Measurements from ENCODE around the gene ADCK1. TPM values are rescaled to one million over a fixed set of nuclear protein-coding genes. Genes with fewer than 3 reads are reported as not detected.

Gene ADCK1
- total RNA-seq, 4 donors from 2014 or later, result 5.4 to 7.1 (median 5.6) TPM; not detected in 1

GRCh38 chr14:77856941-77857340 lies 57.0 kb downstream of the ADCK1 start:
- intact Hi-C loops (cut with DNase I; ENCODE audit: low total_unique reads), result no loop called here
- Histone ChIP-seq H3K27ac (no peak overlapping the region), H3K4me1 (no peaks in the 10 kb centered on the region), H3K4me3 (no peak overlapping the region), H3K27me3 (no peaks in the 10 kb centered on the region), H3K9me3 (no peaks in the 10 kb centered on the region), H3K36me3 (no peaks in the 10 kb centered on the region)
- TF ChIP-seq CTCF (IDR thresholded peaks at IDR 0.05) (no peak), POLR2A (IDR thresholded peaks at IDR 0.05) (no peak)
- no peak for DNase-seq

GRCh38 chr14:77859934-77860570 lies 60.1 kb downstream of the ADCK1 start:
- Histone ChIP-seq H3K27ac (no peak overlapping the region), H3K27me3 (no peaks in the 10 kb centered on the region), H3K4me3 (no peak overlapping the region), H3K4me1 (no peaks in the 10 kb centered on the region), H3K36me3 (no peaks in the 10 kb centered on the region), H3K9me3 (no peaks in the 10 kb centered on the region)
- TF ChIP-seq POLR2A (IDR thresholded peaks at IDR 0.05), result no peak
- DNase-seq, result no peak
- intact Hi-C loops (cut with DNase I; ENCODE audit: low total_unique reads), result no loop called here

GRCh38 chr14:77861201-77861600 lies 61.3 kb downstream of the ADCK1 start:
- Histone ChIP-seq H3K27ac (no peak overlapping the region), H3K4me1 (no peaks in the 10 kb centered on the region), H3K9me3 (peaks cover 0 to 5% of the 10 kb centered on the region in 2 donors), H3K4me3 (no peak overlapping the region), H3K27me3 (no peaks in the 10 kb centered on the region), H3K36me3 (no peaks in the 10 kb centered on the region)
- TF ChIP-seq POLR2A (IDR thresholded peaks at IDR 0.05) (no peak), CTCF (IDR thresholded peaks at IDR 0.05) (no peak)
- DNase-seq, result no peak
- intact Hi-C loops (cut with DNase I; ENCODE audit: low total_unique reads), result no loop called here

GRCh38 chr14:77862154-77862786 lies 62.4 kb downstream of the ADCK1 start:
- TF ChIP-seq POLR2A (IDR thresholded peaks at IDR 0.05) (no peak), CTCF (IDR thresholded peaks at IDR 0.05) (peak; percentile 62 to 84 (median 67))
- H3K4me1 ChIP-seq, result no peaks in the 10 kb centered on the region
- peaks cover 0 to 5% of the 10 kb centered on the region in 2 donors for H3K9me3 ChIP-seq
- peak; percentile 46 to 56 for DNase-seq
- H3K27me3 ChIP-seq, result no peaks in the 10 kb centered on the region
- intact Hi-C loops (cut with DNase I; ENCODE audit: low total_unique reads), result no loop called here
- no peak overlapping the region for H3K4me3 ChIP-seq
- H3K27ac ChIP-seq, result no peak overlapping the region
- no peaks in the 10 kb centered on the region for H3K36me3 ChIP-seq

- intact Hi-C loops (cut with DNase I; ENCODE audit: low total_unique reads), result no loop called here
- no peaks in the 10 kb centered on the region for H3K27me3 ChIP-seq
- no peak overlapping the region for H3K27ac ChIP-seq
- TF ChIP-seq CTCF (IDR thresholded peaks at IDR 0.05) (no peak), POLR2A (IDR thresholded peaks at IDR 0.05) (no peak)
- H3K4me1 ChIP-seq, result no peaks in the 10 kb centered on the region
- no peak for DNase-seq
- no peaks in the 10 kb centered on the region for H3K36me3 ChIP-seq
- H3K4me3 ChIP-seq, result no peak overlapping the region
- H3K9me3 ChIP-seq, result peaks cover 0 to 5% of the 10 kb centered on the region in 2 donors
Measured at GRCh38 chr14:77864085-77864484, 64.2 kb downstream of the ADCK1 start.
